AG04449 (cell line): ENCODE measurements around the gene GBF1.

Source experiments
- CTCF ChIA-PET: fragments of 350-600 bp; formaldehyde crosslinking; extraction: SDS; loops from one replicate; lab custom pipeline; 2021; ENCODE audit warnings: antibody characterized with exemption; lab: Yijun Ruan, JAX
- POLR2A ChIA-PET: fragments of 400-600, 350-600 bp; formaldehyde crosslinking; extraction: SDS; loops from one replicate; lab custom pipeline; 2020; ENCODE audit warnings: antibody characterized with exemption, inconsistent platforms; lab: Yijun Ruan, JAX
- DNase-seq: peaks from one replicate; pipeline ENCODE4 v3.0.0-alpha.2; 2010; ENCODE audit warnings: low read depth, low spot score
- H3K4me3 ChIP-seq: 2 replicates; pipeline ENCODE4 v1.5.1; 2011; ENCODE audit warnings: low read depth, mild to moderate bottlenecking, control low read depth, low read length
- CTCF ChIP-seq: IDR thresholded peaks from one replicate; pipeline ENCODE4 v1.5.1; 2011; ENCODE audit warnings: mild to moderate bottlenecking, moderate library complexity, low read length, control low read depth, inconsistent platforms; ENCODE audit not compliant: insufficient read depth; ENCODE audit errors: missing control alignments

Gene GBF1

GRCh38 chr10:102230264-102230860 is 15.0 kb upstream of the GBF1 start:
- no peak for TF ChIP-seq CTCF
- ChIA-PET POLR2A (interaction anchor here (0.7 to 1.3 kb wide), 5 partner anchors 11 to 171 kb away, joined by 3 read pairs; partner anchors contain the start of genes GBF1, NFKB2 and PITX3), CTCF (interaction anchor here (0.6 to 17.7 kb wide), 65 partner anchors 9 to 1454 kb away, joined by 3 to 942 read pairs (median 5); partner anchors contain the start of genes CUEDC2, FBXL15, GBF1 and NFKB2)
- no peak for DNase-seq
- H3K4me3 ChIP-seq: peak overlapping the region; percentile 49

- ChIA-PET CTCF (interaction anchor here (0.6 to 17.7 kb wide), 49 partner anchors 8 to 1453 kb away, joined by 3 to 942 read pairs (median 7); partner anchors contain the start of genes CUEDC2, FBXL15, GBF1 and NFKB2), POLR2A (interaction anchor here (1.0 to 1.3 kb wide), 2 partner anchors 110 to 165 kb away, joined by 3 read pairs; partner anchors contain the start of gene NFKB2)
- H3K4me3 ChIP-seq: peak overlapping the region; percentile 49
- no peak for DNase-seq
- peak; percentile 46 for TF ChIP-seq CTCF
Measured at GRCh38 chr10:102230861-102231356, 14.4 kb upstream of the GBF1 start.

GRCh38 chr10:102231357-102232318 is 13.7 kb upstream of the GBF1 start:
- TF ChIP-seq CTCF: peak; percentile 77
- peak overlapping the region; percentile 33 for H3K4me3 ChIP-seq
- DNase-seq: no peak
- ChIA-PET CTCF (interaction anchor here (0.6 to 17.7 kb wide), 38 partner anchors 7 to 352 kb away, joined by 3 to 942 read pairs (median 6); partner anchors contain the start of genes CUEDC2, FBXL15, GBF1 and NFKB2), POLR2A (no interaction called here)

- DNase-seq: no peak
- ChIA-PET CTCF (interaction anchor here (1.0 to 17.7 kb wide), 8 partner anchors 35 to 190 kb away, joined by 3 to 942 read pairs (median 4); partner anchors contain the start of genes FBXL15 and NFKB2), POLR2A (no interaction called here)
- no peak for TF ChIP-seq CTCF
- H3K4me3 ChIP-seq: no peak overlapping the region
Measured at GRCh38 chr10:102233997-102234396, 11.3 kb upstream of the GBF1 start.

- POLR2A ChIA-PET: no interaction called here
- CTCF ChIA-PET: interaction anchor here (0.6 to 17.7 kb wide), 10 partner anchors 8 to 268 kb away, joined by 3 to 942 read pairs (median 4); partner anchors contain the start of genes ACTR1A, ELOVL3 and NFKB2
- DNase-seq: no peak
- TF ChIP-seq CTCF: no peak
- no peak overlapping the region for H3K4me3 ChIP-seq
Measured at GRCh38 chr10:102234888-102235597, 10.3 kb upstream of the GBF1 start.
